NCI-H2107 treated with DMSO at 0.1 percent for 48 hours (cell line): Measurements from ENCODE around the gene NAPEPLD.
"Not testable (repeated sequence)": the region's sequence is repeated elsewhere in the genome, so short reads cannot be mapped to it uniquely, and the experiment has no call there.

Source experiments
- DNase-seq: peaks from one replicate; lab custom pipeline; 2025; ENCODE audit not compliant: unreplicated experiment; lab: John Stamatoyannopoulos, UW

NAPEPLD gene

GRCh38 chr7:103144754-103145153 is 4.1 kb downstream of the NAPEPLD start:
- DNase-seq: not testable (repeated sequence)

DNA sequence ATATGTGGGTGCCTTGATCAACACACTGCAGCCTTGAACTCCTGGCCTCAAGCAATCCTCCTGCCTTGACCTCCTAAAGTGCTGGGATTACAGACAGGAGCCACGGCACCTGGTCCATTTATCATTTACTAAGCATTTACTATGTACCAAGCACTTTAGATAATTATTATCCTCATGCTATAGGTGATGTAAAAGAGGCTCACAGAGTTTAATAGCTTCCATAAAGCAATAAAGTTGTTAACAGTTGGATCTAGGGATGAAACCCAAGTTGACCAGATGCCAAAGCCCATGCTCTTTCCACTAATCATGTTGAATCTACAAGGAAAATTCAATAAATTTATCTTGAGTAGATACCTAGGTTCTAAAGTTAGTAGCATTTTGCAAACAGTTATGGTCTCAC is 5.0 kb downstream of the NAPEPLD start:
- DNase-seq: no peak

- DNase-seq: no peak
Measured at GRCh38 chr7:103142494-103142893, 6.4 kb downstream of the NAPEPLD start.

DNA sequence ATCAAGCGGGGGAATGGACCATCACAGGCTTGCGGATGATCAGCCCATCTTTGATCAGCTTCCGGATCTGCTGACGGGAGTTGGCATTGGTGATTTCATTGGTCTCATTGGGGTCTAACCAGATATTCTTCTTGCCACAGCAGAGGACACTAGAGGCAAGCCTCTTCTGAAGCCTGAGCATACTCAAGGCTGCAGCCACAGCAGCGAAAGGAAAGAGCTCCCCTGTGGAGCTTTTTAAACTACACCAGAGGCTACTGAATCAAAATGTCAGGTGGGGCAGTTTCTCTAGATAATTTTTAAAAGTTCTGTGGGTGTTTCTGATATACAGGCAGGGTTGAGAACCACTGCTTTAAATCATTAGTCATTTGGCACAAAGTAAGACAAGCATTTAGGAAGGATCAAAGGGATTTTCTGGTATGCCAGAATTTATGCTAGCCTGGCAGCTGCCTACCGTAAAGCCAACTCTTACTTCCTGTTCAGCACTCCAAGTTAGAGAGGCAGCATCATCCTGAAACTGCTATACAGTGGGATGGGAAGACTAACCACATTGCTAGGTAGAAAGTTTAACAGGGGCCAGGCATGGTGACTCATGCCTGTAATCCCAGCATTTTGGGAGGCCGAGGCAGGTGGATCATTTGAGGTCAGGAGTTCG is 7.0 kb downstream of the NAPEPLD start:
- DNase-seq: no peak

DNA sequence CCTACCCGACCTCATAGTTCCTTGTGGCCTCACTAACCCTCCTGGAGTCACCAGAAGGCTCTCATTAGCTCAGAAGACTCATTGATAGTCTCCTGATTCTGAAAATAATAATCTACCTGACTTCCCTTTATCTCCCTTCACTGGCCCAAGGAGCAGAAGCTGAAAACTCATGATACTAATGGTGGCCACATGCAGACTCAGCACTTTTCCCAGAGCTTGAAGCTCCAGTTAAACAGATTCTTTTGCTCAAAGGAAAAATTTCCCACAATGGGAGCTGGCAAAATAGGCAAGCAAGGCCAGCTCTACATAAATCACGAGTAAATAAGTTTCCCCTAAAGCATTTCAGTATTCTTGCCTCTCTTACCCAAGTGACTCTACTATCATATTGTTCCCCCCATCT is 8.2 kb downstream of the NAPEPLD start:
- no peak for DNase-seq

- DNase-seq: no peak
Measured at GRCh38 chr7:103140061-103140460, 8.8 kb downstream of the NAPEPLD start.

GRCh38 chr7:103134836-103135554 is 13.9 kb downstream of the NAPEPLD start:
- DNase-seq: no peak

DNA sequence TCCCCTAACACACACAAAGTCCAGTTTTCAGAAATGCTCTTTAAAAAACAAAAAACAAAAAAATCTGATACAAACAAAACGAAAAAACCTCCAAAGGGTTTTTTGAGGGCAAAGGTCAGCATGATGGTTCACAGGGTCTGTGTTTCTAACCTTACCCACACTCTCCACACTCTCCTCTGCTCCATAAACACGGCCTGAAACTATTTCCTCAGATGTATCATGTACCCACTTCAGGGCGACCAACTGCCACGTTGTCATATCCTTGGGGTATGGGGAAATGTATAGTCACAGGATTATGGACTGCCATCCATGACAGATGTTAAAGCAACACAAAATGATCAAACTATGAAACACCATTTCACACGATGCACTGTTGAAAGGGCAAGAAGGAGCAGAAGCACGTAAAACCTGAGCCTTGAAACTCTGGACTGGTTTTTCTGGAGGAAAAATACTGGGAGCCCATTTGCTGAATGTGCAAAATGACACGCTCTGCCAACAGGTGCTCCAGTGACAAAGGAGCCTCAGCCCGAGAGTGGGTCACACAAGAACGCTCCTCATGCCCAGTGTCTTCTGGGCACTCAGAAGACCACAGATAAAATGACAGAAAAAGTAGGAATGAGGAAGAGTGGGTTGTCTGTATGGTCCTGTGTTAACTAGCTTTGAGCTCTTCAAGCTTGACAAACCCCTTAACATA is 15.8 kb downstream of the NAPEPLD start:
- no peak for DNase-seq

DNA sequence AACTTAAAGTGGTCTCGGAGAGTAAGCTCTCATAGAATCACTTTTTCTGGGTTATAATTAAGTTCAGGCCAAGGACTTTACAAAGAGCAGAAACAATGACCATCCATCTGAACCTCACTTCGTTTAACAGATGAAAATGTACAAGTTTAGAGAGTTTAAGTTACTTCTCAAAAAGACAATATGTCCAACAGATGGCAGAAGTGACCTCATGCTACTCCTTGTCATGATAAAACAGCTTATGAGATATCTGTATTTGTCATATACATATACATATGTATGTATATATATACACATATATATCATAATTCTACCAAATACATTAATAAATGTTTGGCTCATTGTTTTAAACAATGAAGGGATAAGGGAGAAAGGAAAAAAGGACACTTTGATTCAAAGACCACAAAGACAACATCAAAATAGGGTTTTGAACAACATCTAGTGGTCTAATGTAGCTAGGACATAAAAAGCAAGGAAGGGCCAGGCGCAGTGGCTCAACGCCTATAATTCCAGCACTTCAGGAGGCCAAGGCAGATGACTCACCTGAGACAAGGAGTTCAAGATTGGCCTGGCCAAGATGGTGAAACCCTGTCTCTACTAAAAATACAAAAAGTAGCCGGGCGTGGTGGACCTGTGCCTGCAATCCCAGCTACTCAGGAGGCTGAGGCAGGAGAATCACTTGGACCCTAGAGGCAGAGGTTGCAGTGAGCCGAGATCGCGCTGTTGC is 17.8 kb downstream of the NAPEPLD start:
- DNase-seq: no peak

DNA sequence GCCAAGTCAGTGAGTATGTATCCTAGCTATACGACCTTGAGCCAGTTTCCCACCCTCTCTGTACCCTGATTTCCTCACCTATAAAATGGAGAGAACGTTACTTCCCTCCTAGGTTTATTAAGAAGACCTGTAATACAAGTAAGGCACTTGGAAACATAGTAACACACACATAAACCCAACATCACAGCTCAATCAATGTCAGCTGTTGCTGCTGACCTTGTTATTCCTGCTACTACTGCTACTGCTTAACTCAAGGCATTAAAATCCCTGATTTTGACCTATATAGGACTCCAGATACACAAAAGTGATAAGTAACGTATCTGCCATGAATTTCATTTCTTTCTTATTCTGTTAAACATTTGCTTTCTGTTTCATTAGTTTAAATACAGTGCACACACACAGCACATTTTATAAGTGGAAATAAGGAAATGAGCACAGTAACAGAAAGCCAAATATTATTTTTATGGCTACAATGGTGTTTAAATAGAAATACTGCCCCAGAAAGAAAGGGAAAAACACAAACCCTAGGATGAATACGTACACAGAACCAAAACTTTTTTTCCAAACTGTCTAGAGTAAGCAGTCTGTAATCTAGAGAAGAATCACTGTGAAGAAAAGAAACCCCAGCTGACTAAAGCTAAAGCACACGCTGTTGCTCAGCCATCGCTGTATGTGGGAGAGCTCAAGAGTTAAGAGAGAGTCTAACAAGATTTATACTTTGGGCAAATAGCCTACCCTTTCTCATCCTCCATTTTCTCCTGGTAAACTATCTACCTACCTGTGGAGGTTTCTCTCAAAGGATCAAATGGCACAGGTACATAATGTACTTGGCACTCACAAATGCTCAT is 19.0 kb downstream of the NAPEPLD start:
- no peak for DNase-seq

GRCh38 chr7:103127006-103127405 is 21.9 kb downstream of the NAPEPLD start:
- DNase-seq: no peak

DNA sequence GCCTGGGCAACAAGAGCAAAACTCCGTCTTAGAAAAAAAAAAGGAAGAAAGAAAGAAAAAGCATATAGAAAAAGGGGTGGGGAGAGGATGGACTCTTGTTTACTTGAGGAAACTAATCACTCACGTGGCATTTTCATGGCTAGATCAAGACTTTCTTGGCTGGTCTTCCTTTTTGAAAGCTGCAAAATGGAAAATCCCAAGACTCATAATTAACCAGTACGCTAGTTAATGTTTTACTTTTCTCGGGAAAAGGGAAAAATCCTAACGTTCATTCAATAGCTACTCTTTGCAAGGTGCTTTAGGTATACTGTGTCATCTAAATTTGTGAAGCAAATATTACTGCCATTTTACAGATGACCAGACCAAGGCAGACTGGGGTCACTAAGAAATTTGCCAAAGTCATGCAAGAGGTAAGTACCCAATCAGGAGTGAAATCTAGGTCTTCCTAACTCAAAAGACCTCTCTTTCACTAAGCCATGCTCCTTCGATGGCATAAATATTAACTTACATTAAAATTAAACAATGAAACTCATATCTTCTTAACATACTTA is 24.4 kb downstream of the NAPEPLD start:
- no peak for DNase-seq

- DNase-seq: no peak
Measured at GRCh38 chr7:103123529-103123928, 25.4 kb downstream of the NAPEPLD start.

DNA sequence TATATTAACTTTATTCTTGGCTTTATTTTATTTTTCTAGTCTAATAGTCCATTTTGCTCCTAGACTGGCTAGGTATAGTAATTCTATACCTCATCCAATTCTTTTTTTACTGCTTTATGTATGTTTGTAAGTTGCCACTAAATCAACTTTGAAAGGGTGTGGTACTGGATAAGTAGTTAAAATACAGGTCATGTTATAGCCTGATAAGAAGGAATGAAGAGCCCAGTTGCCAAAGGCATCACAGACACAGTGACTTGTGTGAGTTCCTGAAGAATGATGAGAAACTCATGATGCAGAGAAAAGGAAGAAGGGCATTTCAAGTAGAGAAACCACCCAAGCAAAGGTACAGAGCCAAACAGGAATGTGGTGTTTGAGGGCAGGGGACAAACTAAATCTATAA is 27.3 kb downstream of the NAPEPLD start:
- DNase-seq: no peak

GRCh38 chr7:103120362-103120761 is 28.5 kb downstream of the NAPEPLD start:
- DNase-seq: no peak

DNA sequence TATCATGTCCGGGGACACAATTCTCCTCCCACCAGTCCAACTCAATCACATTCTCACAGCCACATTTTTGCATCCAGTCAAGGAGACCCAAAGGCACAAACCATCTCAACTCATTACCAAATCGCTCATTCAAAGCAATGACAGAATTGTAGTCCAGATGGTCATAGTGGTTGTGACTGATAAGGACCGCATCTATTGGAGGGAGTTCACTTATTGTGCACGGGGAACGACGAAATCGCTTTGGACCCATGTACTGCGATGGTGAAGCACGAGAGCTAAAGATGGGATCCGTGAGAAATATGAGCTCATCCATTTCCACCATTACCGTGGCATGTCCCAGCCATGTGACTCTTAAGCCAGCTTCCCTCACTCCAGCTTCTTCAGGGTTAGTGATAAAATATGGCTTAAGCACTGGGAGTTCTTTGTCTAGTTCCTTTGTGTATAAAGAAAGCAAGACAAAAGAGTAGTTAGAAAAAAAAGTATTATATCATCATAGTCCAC is 29.1 kb downstream of the NAPEPLD start:
- DNase-seq: no peak

- DNase-seq: no peak
Measured at GRCh38 chr7:103117465-103117864, 31.4 kb downstream of the NAPEPLD start.

DNA sequence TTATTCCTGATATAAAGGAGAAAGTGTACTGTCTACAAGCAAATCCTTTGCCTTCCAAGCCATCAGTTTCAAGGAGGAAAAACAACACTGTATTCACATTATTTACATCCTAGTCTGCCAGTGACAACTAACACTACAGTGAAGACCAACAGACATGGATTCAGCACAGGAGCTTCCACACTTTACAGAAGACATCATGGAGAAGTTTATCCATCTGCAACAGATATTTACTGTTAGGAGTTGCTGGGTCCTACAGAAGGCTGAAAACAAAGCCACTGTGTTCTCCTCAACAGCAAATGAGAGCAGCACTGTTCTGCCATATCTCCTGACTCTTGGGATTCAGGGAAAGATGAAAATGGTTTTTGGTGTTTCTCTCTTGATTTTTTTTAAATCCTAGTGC is 31.9 kb downstream of the NAPEPLD start:
- DNase-seq: no peak

DNA sequence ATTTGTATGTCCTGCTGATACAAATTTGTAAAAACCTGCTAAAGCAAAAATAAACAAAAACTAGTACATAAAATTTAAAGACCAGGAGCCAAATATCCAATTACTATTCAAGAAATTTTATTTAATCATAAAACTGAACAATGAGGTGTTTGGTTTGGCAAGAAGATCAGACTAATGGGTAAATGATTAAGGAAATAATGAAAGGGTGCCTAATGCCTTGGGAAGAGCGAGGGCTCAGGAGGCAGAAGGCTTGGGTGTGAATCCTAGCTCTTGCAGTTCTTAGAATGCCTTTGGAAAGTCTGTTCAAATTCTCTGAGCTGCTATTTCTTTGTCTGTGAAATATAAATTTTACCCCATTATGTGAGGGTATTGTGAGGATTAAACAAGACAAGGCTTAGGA is 32.4 kb downstream of the NAPEPLD start:
- no peak for DNase-seq

DNA sequence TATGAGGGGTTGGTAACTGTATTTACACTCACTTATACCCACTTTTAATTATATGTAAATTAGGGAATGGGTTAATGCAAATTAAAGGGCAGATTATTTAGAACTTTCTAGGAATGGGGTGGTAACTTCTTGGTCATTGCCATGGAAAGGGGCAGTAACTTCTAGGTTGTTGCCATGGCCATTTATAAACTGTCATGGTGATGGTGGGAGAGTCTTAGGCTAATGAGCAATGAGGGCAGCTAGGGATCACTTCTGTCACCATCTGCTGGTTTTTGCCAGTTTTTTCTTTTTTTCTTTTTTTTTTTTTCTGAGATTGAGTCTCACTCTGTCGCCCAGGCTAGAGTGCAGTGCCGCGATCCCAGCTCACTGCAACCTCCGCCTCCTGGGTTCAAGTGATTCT is 33.1 kb downstream of the NAPEPLD start:
- DNase-seq: no peak
